Testis (tissue), 2 donors: Measurements from ENCODE around the gene CCT3.

Source experiments
- CTCF ChIP-seq, 3 experiments: fragments of 450-650 bp in 2 of 3; fragments of 200-600 bp in 1 of 3; sonication (generic) in 1 of 3; IDR thresholded peaks; one replicate each; pipeline ENCODE4 v1.5.1; 2016 to 2019; ENCODE audit warnings: antibody characterized with exemption in 3 of 3, mild to moderate bottlenecking in 2 of 3, moderate library complexity in 1 of 3
- POLR2A ChIP-seq: fragments of 450-650 bp; IDR thresholded peaks from one replicate; pipeline ENCODE4 v1.6.1; 2017; ENCODE audit warnings: antibody characterized with exemption, mild to moderate bottlenecking, moderate library complexity

- TF ChIP-seq CTCF (IDR thresholded peaks at IDR 0.05) (no peak), POLR2A (no peak)
These were observed 22.4 kb upstream of the CCT3 start for GRCh38 chr1:156360534-156360933.
